HG02610 (cell line): ENCODE data around the gene TRO.

ENCODE experiments used
- ATAC-seq: cut with Tn5 transposase; IDR thresholded peaks from one replicate; pipeline ENCODE4 v1.9.1; 2021; ENCODE audit warnings: mild to moderate bottlenecking, moderate library complexity; ENCODE audit not compliant: unreplicated experiment

The TRO gene

DNA sequence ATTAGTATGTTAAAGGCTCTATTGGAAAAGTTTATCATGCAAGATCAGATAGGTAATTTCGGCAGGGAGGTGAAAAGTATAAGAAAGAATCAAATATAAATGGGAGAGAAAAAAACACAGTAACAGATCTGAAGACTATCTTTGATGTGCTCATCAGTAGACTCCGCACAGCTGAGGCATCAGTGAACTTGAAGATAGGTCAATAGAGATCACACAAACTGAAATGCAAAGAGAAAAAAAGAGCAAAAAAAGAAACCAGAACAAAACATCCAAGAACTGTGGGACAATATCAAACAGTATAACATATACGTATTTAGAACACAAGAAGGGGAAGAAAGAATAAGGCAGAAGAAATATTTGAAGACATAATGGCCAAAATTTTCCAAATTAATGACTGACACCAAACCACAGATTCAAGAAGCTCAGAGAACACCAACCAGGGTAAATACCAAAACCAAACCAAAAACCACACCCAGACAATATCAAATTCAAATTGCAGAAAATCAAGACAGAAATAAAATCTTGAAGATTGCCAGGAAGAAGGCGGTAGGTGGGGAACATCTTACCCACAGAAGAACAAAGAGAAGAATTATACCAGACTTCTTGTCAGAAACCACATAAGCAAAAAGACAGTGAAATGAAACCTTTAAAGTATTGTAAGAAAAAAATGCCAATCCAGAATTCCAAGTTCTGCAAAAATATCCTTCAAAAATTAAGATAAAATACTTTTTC lies 44.3 kb downstream of the TRO start:
- no peak for ATAC-seq

GRCh38 chrX:54977387-54977786 lies 56.8 kb downstream of the TRO start:
- no peak for ATAC-seq

GRCh38 chrX:54978448-54978847 lies 57.8 kb downstream of the TRO start:
- no peak for ATAC-seq

DNA sequence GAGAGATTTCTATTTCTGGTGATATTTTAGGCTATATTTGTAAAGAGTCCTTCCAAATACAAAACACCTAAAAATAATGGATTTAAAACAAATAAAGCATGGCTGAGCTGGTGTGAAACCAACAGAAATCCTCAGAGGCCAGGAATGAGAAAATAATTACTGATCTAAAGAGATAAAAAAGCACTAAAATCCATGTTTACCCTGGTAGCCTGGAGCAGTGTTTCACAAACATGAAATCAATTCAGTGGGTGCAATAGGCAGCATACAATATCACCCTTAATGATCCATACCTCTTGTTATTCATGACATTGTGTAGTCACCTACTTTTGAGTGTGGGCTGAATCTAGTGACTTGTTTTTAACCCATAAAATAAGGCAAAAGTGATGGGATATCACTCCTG lies 58.8 kb downstream of the TRO start:
- ATAC-seq = no peak

GRCh38 chrX:54980334-54980733 lies 59.7 kb downstream of the TRO start:
- ATAC-seq = no peak
